HG03066 (cell line): ENCODE measurements around the gene FUT8.

Source experiments
- ATAC-seq: cut with Tn5 transposase; IDR thresholded peaks from one replicate; pipeline ENCODE4 v1.9.1; 2021; ENCODE audit warnings: low read depth; ENCODE audit not compliant: unreplicated experiment

The FUT8 gene

DNA sequence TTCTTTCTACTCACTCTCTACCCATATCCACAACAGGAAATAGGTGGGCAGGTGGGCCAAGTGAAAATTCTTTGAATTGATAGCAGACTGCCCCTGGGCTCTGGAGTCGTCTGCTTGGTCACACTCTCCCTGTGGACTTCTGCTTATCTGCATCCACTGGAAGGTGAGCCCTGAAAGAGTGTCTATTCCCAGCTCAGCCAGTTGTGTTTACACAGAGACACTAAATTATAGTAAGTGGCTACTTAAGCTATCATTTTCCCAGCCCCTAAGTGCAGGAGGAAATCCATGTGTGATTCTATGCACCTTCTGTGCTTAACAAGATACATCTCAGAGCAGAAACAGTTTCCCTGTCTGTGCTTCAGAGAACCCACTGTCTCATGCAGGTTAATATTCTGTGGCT, 338.4 kb downstream of the FUT8 start:
- no peak for ATAC-seq

- no peak for ATAC-seq
These were observed 339.0 kb downstream of the FUT8 start for GRCh38 chr14:65751510-65751909.

DNA sequence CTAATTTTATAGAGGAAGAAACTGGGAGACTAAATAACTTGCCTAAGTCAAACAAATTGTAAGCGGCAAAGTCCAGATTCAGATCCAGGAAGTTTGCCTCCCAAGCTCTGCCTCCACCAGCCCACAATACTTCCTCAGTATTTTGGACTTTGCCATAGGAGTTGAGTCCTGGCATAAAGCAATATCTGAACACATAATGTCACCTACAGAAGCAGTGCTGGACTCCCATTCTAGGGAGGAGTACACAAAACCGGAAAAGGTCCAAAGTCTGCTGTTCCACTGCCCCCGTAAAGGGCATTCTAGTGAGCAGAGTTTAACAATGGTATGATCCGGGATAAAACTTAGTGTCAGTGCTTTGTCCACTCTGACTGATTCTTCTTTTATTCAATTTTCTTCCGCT, 340.5 kb downstream of the FUT8 start:
- no peak for ATAC-seq

DNA sequence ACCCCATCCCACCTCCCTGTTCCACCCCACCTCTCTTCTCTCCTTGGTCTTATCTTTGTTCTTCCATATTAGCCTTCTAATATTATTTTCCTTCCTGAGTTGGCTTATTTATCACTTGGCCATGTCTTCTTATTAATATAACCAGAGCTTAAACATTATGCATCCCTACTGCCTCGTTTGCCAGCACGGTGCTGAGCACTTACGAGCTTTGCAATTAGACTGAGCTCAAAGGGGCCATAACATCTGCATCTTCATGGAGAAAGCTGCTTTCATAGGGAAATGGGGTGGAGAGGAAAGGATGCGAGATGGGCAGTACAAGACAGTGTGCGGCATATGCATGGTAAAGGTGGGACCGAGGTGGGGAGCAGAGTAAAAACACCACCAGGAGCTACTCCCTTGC, 342.8 kb downstream of the FUT8 start:
- ATAC-seq, result no peak

DNA sequence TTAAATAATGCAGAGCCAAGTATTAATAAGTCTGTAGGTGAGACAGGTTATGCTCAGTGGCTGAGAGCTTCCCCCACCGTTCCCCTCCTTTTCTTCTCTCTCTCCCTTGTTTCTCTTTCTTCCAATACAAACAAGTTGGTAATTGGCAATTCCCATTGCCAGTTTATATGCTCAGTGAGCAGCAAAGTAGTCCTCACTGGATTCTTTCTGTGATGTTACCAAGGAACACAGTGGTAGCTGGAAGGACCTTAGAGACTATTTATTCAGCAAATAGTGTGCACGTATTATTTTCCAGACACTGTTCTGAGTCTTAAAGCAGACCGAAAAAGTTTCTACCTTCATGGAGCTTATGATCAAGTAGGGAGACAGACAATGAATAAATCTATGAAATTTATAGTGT, 344.4 kb downstream of the FUT8 start:
- no peak for ATAC-seq

- ATAC-seq, result no peak
These were observed 356.6 kb downstream of the FUT8 start for GRCh38 chr14:65769151-65769550.

- ATAC-seq, result no peak
These were observed 358.2 kb downstream of the FUT8 start for GRCh38 chr14:65770681-65771080.

- ATAC-seq, result no peak
These were observed 358.7 kb downstream of the FUT8 start for GRCh38 chr14:65771271-65771670.

- no peak for ATAC-seq
These were observed 359.9 kb downstream of the FUT8 start for GRCh38 chr14:65772466-65772865.

DNA sequence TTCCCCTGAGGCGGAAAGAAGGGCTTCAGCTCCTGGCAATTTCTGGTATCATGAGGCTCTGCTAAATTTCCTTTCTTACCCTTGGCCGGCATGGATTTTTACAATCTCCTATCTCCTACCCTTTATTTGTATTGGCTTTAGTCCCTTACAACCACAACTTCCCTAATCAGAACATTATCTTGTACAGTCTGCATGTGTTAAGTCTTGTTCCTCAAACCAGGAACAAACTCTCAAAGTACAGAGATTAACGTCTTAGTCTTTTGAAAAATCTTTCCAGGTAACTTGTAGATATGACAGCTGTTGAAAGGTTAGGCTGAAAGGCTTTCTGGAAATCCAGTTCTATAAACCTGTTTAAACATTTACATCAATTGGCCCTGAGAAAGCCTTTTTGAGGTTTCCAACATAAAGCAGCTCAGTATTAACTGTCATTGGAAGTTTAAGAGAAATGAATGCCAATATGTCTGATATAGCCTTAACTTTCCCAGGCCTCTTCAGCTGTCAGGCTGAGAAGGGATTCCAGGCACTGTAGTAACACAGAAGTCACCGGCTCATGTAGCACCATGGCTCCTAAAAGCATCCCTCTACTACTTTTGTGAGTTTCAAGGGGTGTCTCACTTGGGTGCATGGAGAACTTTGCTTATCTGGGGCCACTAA, 360.5 kb downstream of the FUT8 start:
- ATAC-seq, result no peak

DNA sequence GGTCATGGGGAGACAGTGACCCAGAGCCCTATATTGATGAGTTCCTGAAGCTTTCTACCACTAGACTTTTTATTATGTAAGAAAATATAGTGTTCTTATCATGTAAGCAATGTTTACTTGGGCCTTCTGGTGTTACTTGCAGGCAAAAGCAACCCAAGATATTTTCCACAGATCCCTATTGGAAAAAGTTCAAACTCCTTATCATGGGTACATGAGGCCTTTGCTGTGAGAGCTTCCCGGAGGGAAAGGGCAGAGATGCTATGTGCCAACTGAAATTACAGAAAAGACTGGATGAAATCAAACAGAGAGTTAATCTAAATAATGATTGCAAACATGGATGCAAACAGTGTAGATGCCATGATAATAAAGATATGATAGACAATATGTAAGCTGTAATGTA, 361.5 kb downstream of the FUT8 start:
- no peak for ATAC-seq

GRCh38 chr14:65776193-65776852, 363.8 kb downstream of the FUT8 start:
- no peak for ATAC-seq

DNA sequence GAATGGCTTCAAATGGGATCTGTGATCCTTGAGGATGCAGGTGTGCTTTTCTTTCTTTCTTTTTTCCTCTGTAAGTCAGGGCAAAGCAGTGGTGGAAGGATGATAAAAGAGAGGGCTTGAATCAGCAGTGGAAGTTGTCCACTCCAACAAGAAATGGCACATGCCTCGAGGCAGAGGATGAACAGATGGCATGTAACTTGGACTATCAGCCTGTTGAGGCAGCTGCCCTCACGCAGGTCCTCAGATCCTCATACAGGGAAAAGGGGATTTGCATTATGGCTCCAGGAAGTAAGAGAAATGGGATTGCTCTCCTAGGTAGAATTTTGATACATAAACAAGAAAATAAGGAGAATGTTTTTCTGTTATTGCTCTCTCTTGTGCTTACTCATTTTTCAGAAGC, 368.0 kb downstream of the FUT8 start:
- no peak for ATAC-seq

- ATAC-seq, result no peak
These were observed 370.6 kb downstream of the FUT8 start for GRCh38 chr14:65783101-65783500.

- no peak for ATAC-seq
These were observed 371.0 kb downstream of the FUT8 start for GRCh38 chr14:65783576-65783975.

- ATAC-seq, result no peak
These were observed 372.0 kb downstream of the FUT8 start for GRCh38 chr14:65784574-65784973.

GRCh38 chr14:65787461-65787860, 374.9 kb downstream of the FUT8 start:
- no peak for ATAC-seq

GRCh38 chr14:65788876-65789275, 376.3 kb downstream of the FUT8 start:
- no peak for ATAC-seq

GRCh38 chr14:65789363-65789762, 376.8 kb downstream of the FUT8 start:
- no peak for ATAC-seq

DNA sequence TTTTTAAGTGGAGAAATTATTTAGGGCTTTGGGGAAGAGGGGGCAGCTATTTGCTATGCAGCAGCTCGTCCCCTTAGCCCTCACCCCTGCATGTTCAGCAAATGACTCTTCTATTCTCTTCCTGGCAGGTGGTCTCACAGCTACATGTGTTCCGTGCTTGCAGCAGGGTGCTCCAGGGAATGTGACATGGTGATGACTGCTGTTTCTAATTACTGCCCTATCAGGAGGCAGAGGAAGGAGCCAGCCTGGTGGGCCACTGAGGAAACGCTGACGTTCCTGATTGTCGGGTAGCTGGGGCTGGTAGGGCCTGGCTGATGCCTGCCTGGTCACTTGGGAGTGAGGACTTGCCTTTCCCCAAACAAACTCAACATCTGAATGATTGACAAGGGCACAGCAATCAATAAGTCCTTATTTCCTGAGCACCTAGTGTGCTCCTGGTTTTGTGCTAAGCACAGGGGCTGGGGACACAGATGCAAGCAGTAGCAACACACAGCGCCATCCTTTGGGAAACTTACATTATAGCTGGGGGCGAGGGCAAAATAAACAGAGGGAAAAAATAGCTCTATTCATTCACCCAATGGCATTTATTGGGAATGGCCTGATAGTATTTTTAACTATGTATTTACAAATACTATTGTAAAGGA, 377.8 kb downstream of the FUT8 start:
- ATAC-seq, result no peak

DNA sequence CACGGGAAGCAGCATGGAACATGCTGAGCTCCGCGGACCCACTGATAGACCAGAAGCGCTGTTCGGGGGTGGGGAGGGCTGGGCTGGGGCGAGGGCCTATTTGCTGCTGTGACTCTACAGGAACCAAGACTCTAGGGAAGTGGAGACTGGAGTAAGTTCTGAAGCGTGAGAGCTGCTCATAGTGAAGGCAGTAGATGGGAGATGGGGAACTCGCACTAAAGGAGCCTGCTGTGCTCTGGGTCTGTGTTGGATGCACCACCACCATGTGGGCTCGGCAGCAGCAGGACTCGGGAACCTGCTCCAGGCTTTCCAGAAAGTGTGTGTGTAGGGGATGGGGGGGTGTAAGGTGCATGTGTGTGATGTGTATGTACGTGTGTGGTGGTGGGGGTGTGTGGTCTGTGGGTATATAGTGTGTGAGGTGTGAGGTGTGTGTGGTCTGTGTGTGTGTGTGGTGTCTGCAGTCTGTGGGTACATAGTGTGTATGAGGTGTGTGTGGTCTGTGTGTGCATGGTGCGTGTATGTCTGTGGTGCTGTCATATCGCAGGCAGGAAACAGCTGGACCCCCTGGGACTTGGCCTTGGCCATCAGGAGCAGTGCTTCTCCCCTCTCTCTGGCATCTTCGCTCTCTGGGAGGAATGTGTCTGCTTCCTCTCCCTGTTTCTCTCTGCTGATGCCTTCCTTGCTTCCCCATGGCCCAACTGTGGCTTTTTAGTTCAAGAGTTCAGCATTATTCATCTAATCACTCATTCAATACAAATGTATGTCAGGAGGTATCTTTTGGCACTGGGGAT, 378.9 kb downstream of the FUT8 start:
- ATAC-seq, result no peak
